Melanocyte of skin (primary cell): Measurements from ENCODE around the gene MEIS2. TPM values are rescaled to one million over a fixed set of nuclear protein-coding genes. Genes with fewer than 3 reads are reported as not detected.

Source experiments
- small RNA-seq, 2 donors: library from RNA; depleted of rRNA; stranded (forward); fragments of <200 nt; gene quantifications; one replicate each; pipeline ENCODE3, GENCODE V24; 2012
- total RNA-seq, 2 donors: library from RNA; depleted of rRNA; stranded (reverse); fragments of >200 nt; gene quantifications; 2 replicates each; pipeline ENCODE4 v1.2.3, GENCODE V29; 2012

Gene MEIS2
- 1 to 10 TPM in 1 of 2 donors, under 1 TPM in 1; 1.00 to 2.1 TPM for total RNA-seq

GRCh38 chr15:37100109-37100965 lies at the start of gene MEIS2:
Gene MEIS2, minus strand, starts transcription at chr15:37100549. Its CDS starts 1,083 bp downstream, at chr15:37099466.

Small RNAs within 50 kb of the gene (small RNA-seq; reads per million reads assigned to genes)
- gene MIR8063 (0 reads per million in 2 donors), gene RF00012 (0 to 0.09 reads per million in 2 donors), gene RF00019 (0 reads per million in 2 donors)
